Caki2 (cell line): ENCODE data around the gene RAB34. TPM values are rescaled to one million over a fixed set of nuclear protein-coding genes. Genes with fewer than 3 reads are reported as not detected.

ENCODE experiments used
- DNase-seq: peaks from one replicate; pipeline ENCODE4 v3.0.0-alpha.2; 2015; ENCODE audit warnings: low read depth
- in situ Hi-C: cut with HindIII; loops from 2 replicates; pipeline ENCODE4 v1.10.0; 2016; ENCODE audit warnings: low sequenced_read_pairs, low pct_unique_long_range_greater_than_20kb, mixed read lengths
- total RNA-seq: library from RNA; depleted of rRNA; stranded (reverse); fragments of >200 nt; shearing (Covaris generic); gene quantifications from 2 replicates; pipeline ENCODE4 v1.2.3, GENCODE V29; 2014; ENCODE audit warnings: low replicate concordance

RAB34 gene
- total RNA-seq, 1 experiment from 2014 or later = 482 TPM

- no peak for DNase-seq
- in situ Hi-C loops = no loop called here
Measured at GRCh38 chr17:28720247-28720996, 2.8 kb upstream of the RAB34 start.

DNA sequence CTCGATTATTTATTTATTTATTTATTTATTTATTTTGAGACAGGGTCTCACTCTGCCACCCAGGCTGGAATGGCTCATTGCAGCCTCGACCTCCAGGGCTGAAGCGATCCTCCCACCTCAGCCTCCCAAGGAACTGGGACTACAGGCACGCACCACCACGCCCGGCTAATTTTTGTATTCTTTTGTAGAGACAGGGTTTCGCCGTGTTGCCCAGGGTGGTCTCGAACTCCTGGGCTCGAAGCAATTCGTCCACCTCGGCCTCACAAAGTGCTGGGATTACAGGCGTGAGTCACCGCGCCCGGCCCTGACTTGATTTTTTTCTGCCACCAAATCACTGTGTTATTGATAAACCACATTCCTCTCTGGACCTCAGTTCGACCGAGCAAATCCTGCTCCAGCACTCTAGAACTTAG, 1.4 kb upstream of the RAB34 start:
- no peak for DNase-seq
- in situ Hi-C loops = no loop called here

- no peak for DNase-seq
Measured at GRCh38 chr17:28718333-28719020, 809 bp upstream of the RAB34 start.

GRCh38 chr17:28716740-28717577, 709 bp downstream of the RAB34 start:
- in situ Hi-C loops = no loop called here
- DNase-seq = no peak

More at GRCh38 chr17:28718333-28719020, 809 bp upstream of the RAB34 start:
- in situ Hi-C loops = no loop called here

DNA sequence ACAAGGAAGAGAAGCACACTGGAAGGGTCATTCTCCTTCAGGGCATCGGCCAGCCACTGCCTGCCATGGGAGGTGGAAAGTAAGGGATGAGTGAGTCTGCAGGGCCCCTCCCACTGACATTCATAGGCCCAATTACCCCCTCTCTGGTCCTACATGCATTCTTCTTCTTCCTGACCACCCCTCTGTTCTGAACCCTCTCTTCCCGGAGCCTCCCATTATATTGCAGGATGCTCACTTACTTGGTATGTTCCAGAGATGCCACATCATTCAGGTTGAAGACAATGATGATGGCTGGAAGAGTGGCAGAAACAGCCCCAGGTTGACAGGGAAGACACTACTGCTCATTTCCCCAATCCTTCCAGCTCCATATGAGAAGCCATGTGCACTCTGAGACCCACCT, 2.5 kb downstream of the RAB34 start:
- in situ Hi-C loops = no loop called here
- no peak for DNase-seq

DNA sequence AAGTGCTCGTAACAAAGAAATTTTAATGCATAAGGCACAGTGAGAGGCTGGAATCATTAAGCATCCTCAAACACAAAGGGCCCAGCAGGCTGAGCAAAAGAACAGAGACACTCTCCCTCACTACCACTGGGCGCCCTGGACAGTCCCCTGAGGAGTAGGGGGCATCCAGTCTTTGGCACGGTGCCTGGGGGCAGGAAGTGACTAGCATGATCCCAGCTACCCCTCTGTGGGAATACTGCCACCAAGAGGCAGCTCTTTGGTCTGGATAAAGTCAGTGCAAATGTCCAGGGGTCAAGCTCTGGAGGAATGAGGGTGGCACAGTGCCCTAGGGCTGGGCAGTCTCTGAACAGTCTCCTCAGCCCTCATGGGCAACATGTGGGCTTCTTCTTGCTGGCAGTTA, 3.4 kb downstream of the RAB34 start:
- DNase-seq = no peak
- in situ Hi-C loops = no loop called here

GRCh38 chr17:28712705-28713415, 4.8 kb downstream of the RAB34 start:
- no peak for DNase-seq
- in situ Hi-C loops = no loop called here

GRCh38 chr17:28712032-28712704, 5.5 kb downstream of the RAB34 start:
- DNase-seq = no peak
- in situ Hi-C loops = no loop called here

DNA sequence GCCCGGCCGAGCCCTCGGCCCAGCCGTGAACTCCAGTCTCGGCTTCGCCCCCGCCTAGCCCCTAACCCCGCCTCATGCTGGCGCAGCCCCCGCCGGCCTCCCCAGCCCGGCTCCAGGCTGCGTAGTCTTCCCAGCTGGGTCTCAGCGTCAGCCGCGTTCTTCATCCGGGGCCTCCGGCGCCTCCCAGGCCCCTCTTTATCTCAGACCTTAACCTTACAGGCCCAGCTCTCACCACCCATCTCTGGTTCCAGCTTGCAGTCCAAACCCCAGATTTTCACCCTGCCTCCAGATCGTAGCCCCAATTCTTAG, 6.0 kb downstream of the RAB34 start, which contains the start of gene PROCA1:
Gene PROCA1 (minus strand): TSS at position 166 of the 309 bp plus-strand sequence. CDS start 228 bp downstream, outside the sequence.
- DNase-seq = no peak

GRCh38 chr17:28710861-28711722, 6.6 kb downstream of the RAB34 start:
- in situ Hi-C loops = no loop called here
- peak; percentile 91 for DNase-seq

More for the DNA sequence above, 6.0 kb downstream of the RAB34 start, which contains the start of gene PROCA1:
- in situ Hi-C loops = no loop called here

DNA sequence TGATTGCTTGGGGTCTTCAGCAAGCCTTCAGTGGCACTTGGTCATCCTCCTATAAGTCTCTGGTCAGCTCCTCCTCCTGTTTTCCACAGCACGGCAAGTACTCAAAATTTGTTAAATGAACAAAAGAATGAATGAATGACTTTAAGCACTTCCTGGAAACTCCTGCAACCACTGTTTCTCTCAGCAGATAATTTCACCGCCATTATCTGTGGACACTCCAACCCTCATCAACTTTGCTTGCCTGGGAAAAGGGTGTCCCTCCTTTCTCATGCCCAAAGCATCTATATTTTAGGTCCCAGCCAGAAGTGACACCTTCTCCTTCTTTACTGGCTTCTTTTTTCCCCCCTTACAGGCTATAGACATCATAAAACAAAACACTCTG, 10.3 kb downstream of the RAB34 start:
- in situ Hi-C loops = no loop called here
- DNase-seq = no peak

- in situ Hi-C loops = no loop called here
- DNase-seq = no peak
Measured at GRCh38 chr17:28706471-28707338, 11.0 kb downstream of the RAB34 start.

- in situ Hi-C loops = no loop called here
- no peak for DNase-seq
Measured at GRCh38 chr17:28705728-28706334, 11.8 kb downstream of the RAB34 start.

DNA sequence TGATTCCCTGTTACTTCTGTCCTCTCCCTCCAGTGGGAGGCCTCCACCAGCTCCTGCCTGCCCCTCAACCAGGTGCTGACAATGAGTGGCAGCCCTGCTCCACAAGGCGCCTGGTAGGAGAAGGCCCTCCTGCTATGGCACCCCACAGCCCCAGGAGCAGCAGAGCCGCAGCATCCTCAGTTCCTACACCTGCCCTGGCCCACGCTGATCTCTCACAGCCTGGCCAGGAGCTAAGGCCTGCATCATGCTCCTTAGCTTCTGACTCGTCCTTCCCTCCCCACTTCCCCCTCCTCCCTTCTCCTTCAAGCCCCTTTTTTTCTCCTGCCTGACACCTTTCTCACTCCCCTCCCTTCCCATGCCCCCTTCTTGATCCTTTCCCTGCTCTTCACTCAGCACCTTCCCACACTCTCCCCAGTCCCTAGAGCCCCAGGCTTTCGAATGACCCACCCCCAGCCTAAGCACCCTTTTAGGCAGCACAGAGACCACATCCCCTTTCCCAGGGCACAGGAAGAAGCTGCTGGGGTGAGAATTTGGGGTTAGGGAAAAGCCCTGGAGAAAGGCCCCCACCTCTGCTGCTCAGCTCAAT, 12.5 kb downstream of the RAB34 start:
- in situ Hi-C loops = no loop called here
- DNase-seq = no peak

GRCh38 chr17:28704219-28704858, 13.3 kb downstream of the RAB34 start:
- DNase-seq = no peak
- in situ Hi-C loops = no loop called here
